ENCODE results near the gene PTPRH. TPM values are rescaled to one million over a fixed set of nuclear protein-coding genes. Genes with fewer than 3 reads are reported as not detected.

The PTPRH gene
- total RNA-seq, 1 donor from 2014 or later, result 1.0 TPM

GRCh38 chr19:55199620-55200204, 9.6 kb downstream of the PTPRH start:
- no peak overlapping the region for H3K27ac Mint-ChIP-seq (ENCODE audit: unreplicated experiment)
- no peak overlapping the region for H3K4me3 Mint-ChIP-seq (ENCODE audit: unreplicated experiment)
- no peaks in the 10 kb centered on the region for H3K79me2 ChIP-seq (ENCODE audit: insufficient read depth, low read length)
- H4K20me1 ChIP-seq (ENCODE audit: insufficient read depth, low read length), result no peaks in the 10 kb centered on the region
- H3K9me3 ChIP-seq (ENCODE audit: insufficient read depth, low read depth, low read length), result no peaks in the 10 kb centered on the region
- no peak overlapping the region for H2AFZ ChIP-seq (ENCODE audit: low read depth, low read length)
- H3K9me3 Mint-ChIP-seq (ENCODE audit: unreplicated experiment), result peaks cover 3% of the 10 kb centered on the region
- DNase-seq (ENCODE audit: low read depth), result no peak
- H3K36me3 Mint-ChIP-seq (ENCODE audit: low read depth, unreplicated experiment), result peaks cover 6% of the 10 kb centered on the region
- peaks cover 31% of the 10 kb centered on the region for H3K27me3 Mint-ChIP-seq (ENCODE audit: low read depth, unreplicated experiment)
- H3K4me1 Mint-ChIP-seq (ENCODE audit: low read depth, unreplicated experiment), result no peaks in the 10 kb centered on the region
- FAIRE-seq, result no peak
- no peaks in the 10 kb centered on the region for H3K4me1 ChIP-seq (ENCODE audit: insufficient read depth, low read length)
- H3K9ac ChIP-seq (ENCODE audit: low read length), result no peak overlapping the region
- H3K27me3 ChIP-seq (ENCODE audit: insufficient read depth, low read length), result no peaks in the 10 kb centered on the region
- no peak overlapping the region for H3K27ac ChIP-seq (ENCODE audit: low read depth, low read length)
- no peaks in the 10 kb centered on the region for H3K36me3 ChIP-seq (ENCODE audit: insufficient read depth, low read length)
- no peak overlapping the region for H3K4me3 ChIP-seq (ENCODE audit: insufficient read depth, low read depth, low read length)
- TF ChIP-seq EZH2 (IDR thresholded peaks at IDR 0.05; ENCODE audit: insufficient read depth, low read length), result no peak
- H3K4me2 ChIP-seq (ENCODE audit: low read length), result no peak overlapping the region

GRCh38 chr19:55198651-55199050, 10.7 kb downstream of the PTPRH start:
- Histone ChIP-seq H3K4me1 (ENCODE audit: insufficient read depth, low read length) (no peaks in the 10 kb centered on the region), H3K36me3 (ENCODE audit: insufficient read depth, low read length) (no peaks in the 10 kb centered on the region), H3K4me2 (ENCODE audit: low read length) (no peak overlapping the region), H3K27ac (ENCODE audit: low read depth, low read length) (no peak overlapping the region), H4K20me1 (ENCODE audit: insufficient read depth, low read length) (no peaks in the 10 kb centered on the region), H3K79me2 (ENCODE audit: insufficient read depth, low read length) (no peaks in the 10 kb centered on the region), H3K27me3 (ENCODE audit: insufficient read depth, low read length) (no peaks in the 10 kb centered on the region), H2AFZ (ENCODE audit: low read depth, low read length) (no peak overlapping the region), H3K9me3 (ENCODE audit: insufficient read depth, low read depth, low read length) (no peaks in the 10 kb centered on the region), H3K4me3 (ENCODE audit: insufficient read depth, low read depth, low read length) (no peak overlapping the region), H3K9ac (ENCODE audit: low read length) (no peak overlapping the region)
- H3K27me3 Mint-ChIP-seq (ENCODE audit: low read depth, unreplicated experiment), result peaks cover 37% of the 10 kb centered on the region
- FAIRE-seq, result no peak
- H3K27ac Mint-ChIP-seq (ENCODE audit: unreplicated experiment), result no peak overlapping the region
- H3K9me3 Mint-ChIP-seq (ENCODE audit: unreplicated experiment), result peaks cover 3% of the 10 kb centered on the region
- H3K36me3 Mint-ChIP-seq (ENCODE audit: low read depth, unreplicated experiment), result peaks cover 6% of the 10 kb centered on the region
- DNase-seq (ENCODE audit: low read depth), result no peak
- H3K4me3 Mint-ChIP-seq (ENCODE audit: unreplicated experiment), result no peak overlapping the region
- H3K4me1 Mint-ChIP-seq (ENCODE audit: low read depth, unreplicated experiment), result no peaks in the 10 kb centered on the region
- TF ChIP-seq CTCF (IDR thresholded peaks at IDR 0.05; ENCODE audit: insufficient read depth, low read depth, low read length), result no peak

- H3K4me1 ChIP-seq (ENCODE audit: insufficient read depth, low read length), result no peaks in the 10 kb centered on the region
- H2AFZ ChIP-seq (ENCODE audit: low read depth, low read length), result no peak overlapping the region
- Mint-ChIP-seq H3K36me3 (ENCODE audit: low read depth, unreplicated experiment) (peaks cover 6% of the 10 kb centered on the region), H3K27me3 (ENCODE audit: low read depth, unreplicated experiment) (peaks cover 43% of the 10 kb centered on the region), H3K9me3 (ENCODE audit: unreplicated experiment) (peaks cover 3% of the 10 kb centered on the region), H3K4me3 (ENCODE audit: unreplicated experiment) (no peak overlapping the region), H3K27ac (ENCODE audit: unreplicated experiment) (no peak overlapping the region), H3K4me1 (ENCODE audit: low read depth, unreplicated experiment) (no peaks in the 10 kb centered on the region)
- no peak overlapping the region for H3K9ac ChIP-seq (ENCODE audit: low read length)
- TF ChIP-seq CTCF (IDR thresholded peaks at IDR 0.05; ENCODE audit: insufficient read depth, low read depth, low read length), result no peak
- no peak for TF ChIP-seq EZH2 (IDR thresholded peaks at IDR 0.05; ENCODE audit: insufficient read depth, low read length)
- DNase-seq (ENCODE audit: low read depth) (no peak), FAIRE-seq (no peak)
- H3K9me3 ChIP-seq (ENCODE audit: insufficient read depth, low read depth, low read length), result no peaks in the 10 kb centered on the region
- H3K27ac ChIP-seq (ENCODE audit: low read depth, low read length), result no peak overlapping the region
- no peaks in the 10 kb centered on the region for H3K27me3 ChIP-seq (ENCODE audit: insufficient read depth, low read length)
- no peaks in the 10 kb centered on the region for H3K79me2 ChIP-seq (ENCODE audit: insufficient read depth, low read length)
- no peaks in the 10 kb centered on the region for H3K36me3 ChIP-seq (ENCODE audit: insufficient read depth, low read length)
- no peak overlapping the region for H3K4me3 ChIP-seq (ENCODE audit: insufficient read depth, low read depth, low read length)
- no peak overlapping the region for H3K4me2 ChIP-seq (ENCODE audit: low read length)
- no peaks in the 10 kb centered on the region for H4K20me1 ChIP-seq (ENCODE audit: insufficient read depth, low read length)
Observed at GRCh38 chr19:55197528-55197927, 11.8 kb downstream of the PTPRH start.

All from astrocyte (in vitro differentiated cells and primary cell).